Parathyroid adenoma (tissue), 2 donors: Measurements from ENCODE around the gene TBC1D14.

ENCODE experiments used
- H2AFZ ChIP-seq: fragments of 300-600 bp; sonication (generic); one replicate; pipeline ENCODE4 v1.7.0; 2017; ENCODE audit warnings: antibody characterized with exemption, mild to moderate bottlenecking
- H3K27ac ChIP-seq: fragments of 300-600 bp; sonication (generic); one replicate; pipeline ENCODE4 v1.7.0; 2017
- H3K27me3 ChIP-seq: fragments of 300-600 bp; sonication (generic); one replicate; pipeline ENCODE4 v1.7.0; 2017; ENCODE audit warnings: low read length; ENCODE audit not compliant: control insufficient read depth, insufficient read depth
- H3K36me3 ChIP-seq: fragments of 300-600 bp; sonication (generic); one replicate; pipeline ENCODE4 v1.7.0; 2017; ENCODE audit warnings: low read length; ENCODE audit not compliant: control insufficient read depth, insufficient read depth
- H3K4me1 ChIP-seq: fragments of 300-600 bp; sonication (generic); one replicate; pipeline ENCODE4 v1.7.0; 2017; ENCODE audit warnings: control low read depth
- H3K4me2 ChIP-seq: fragments of 300-600 bp; sonication (generic); one replicate; pipeline ENCODE4 v1.7.0; 2017; ENCODE audit warnings: low read length
- H3K4me3 ChIP-seq: fragments of 300-600 bp; sonication (generic); one replicate; pipeline ENCODE4 v1.7.0; 2017; ENCODE audit warnings: low read depth, low read length
- H3K79me2 ChIP-seq: fragments of 300-600 bp; sonication (generic); one replicate; pipeline ENCODE4 v1.7.0; 2017; ENCODE audit warnings: control low read depth
- H3K9ac ChIP-seq: fragments of 300-600 bp; sonication (generic); one replicate; pipeline ENCODE4 v1.7.0; 2017; ENCODE audit warnings: mild to moderate bottlenecking
- H3K9me3 ChIP-seq: fragments of 300-600 bp; sonication (generic); one replicate; pipeline ENCODE4 v1.7.0; 2017; ENCODE audit warnings: low read length; ENCODE audit not compliant: control insufficient read depth
- TF ChIP-seq, protein P1 (sequence below): fragments of 300-600 bp; sonication (generic); IDR thresholded peaks from one replicate; pipeline ENCODE4 v1.7.0; 2017; ENCODE audit warnings: antibody characterized with exemption, mild to moderate bottlenecking
- donor health status: primary hyperparathyroidism.

TBC1D14 gene

DNA sequence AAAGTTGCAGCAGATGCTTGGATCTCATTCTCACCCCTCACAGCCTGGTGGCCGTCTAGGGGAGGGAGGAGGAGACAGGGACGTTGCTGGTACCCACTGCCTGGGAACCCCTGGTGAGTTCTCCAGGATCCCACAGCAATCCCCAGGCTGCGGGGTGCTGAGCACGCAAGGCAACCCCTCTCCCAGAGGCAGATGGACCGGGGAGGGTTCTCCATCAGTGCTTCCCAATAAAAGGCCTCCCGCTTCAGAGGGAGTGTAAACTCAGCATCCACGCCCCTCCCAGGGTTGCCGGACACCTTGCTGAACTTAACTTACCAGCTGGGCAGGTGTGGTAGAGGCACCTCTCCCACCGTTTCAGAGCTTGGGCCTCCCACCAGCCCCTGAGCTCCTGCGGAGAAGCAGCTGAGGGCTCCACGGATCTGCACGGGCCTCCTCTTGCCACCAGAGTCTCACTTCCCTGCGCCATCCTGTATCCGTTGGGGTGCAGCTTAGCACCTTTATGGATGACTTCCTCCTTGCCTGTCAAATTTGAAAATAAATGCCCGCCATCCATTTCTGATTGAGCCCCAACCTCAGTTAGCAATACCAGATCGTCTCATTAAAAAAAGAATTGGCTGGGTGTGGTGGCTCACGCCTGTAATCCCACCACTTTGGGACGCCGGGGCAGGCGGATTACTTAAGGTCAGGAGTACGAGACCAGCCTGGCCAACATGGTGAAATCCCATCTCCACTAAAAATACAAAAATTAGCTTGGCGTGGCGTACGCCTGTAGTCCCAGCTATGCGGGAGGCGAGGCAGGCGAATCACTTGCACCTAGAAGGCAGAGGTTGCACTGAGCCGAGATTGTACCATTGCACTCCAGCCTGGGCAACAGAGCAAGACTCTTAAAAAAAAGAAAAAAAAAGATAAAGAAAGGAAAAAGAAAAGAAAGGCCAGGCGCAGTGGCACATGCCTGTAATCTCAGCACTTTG lies 14.8 kb upstream of the TBC1D14 start:
- H3K9me3 ChIP-seq, result no peaks in the 10 kb centered on the region
- no peaks in the 10 kb centered on the region for H3K36me3 ChIP-seq
- H3K4me1 ChIP-seq, result no peaks in the 10 kb centered on the region
- H3K27me3 ChIP-seq, result no peaks in the 10 kb centered on the region
- H3K79me2 ChIP-seq, result no peaks in the 10 kb centered on the region
- H3K4me2 ChIP-seq, result no peak overlapping the region
- no peak overlapping the region for H3K4me3 ChIP-seq
- H3K27ac ChIP-seq, result no peak overlapping the region
- H3K9ac ChIP-seq, result no peak overlapping the region
- TF ChIP-seq, protein P1, sequence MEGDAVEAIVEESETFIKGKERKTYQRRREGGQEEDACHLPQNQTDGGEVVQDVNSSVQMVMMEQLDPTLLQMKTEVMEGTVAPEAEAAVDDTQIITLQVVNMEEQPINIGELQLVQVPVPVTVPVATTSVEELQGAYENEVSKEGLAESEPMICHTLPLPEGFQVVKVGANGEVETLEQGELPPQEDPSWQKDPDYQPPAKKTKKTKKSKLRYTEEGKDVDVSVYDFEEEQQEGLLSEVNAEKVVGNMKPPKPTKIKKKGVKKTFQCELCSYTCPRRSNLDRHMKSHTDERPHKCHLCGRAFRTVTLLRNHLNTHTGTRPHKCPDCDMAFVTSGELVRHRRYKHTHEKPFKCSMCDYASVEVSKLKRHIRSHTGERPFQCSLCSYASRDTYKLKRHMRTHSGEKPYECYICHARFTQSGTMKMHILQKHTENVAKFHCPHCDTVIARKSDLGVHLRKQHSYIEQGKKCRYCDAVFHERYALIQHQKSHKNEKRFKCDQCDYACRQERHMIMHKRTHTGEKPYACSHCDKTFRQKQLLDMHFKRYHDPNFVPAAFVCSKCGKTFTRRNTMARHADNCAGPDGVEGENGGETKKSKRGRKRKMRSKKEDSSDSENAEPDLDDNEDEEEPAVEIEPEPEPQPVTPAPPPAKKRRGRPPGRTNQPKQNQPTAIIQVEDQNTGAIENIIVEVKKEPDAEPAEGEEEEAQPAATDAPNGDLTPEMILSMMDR, result no peak
- H2AFZ ChIP-seq, result no peak overlapping the region

- no peak overlapping the region for H3K4me2 ChIP-seq
- no peaks in the 10 kb centered on the region for H3K4me1 ChIP-seq
- TF ChIP-seq, protein P1, result no peak
Measured at GRCh38 chr4:6896035-6896434, 13.6 kb upstream of the TBC1D14 start.

GRCh38 chr4:6898763-6899162 lies 10.9 kb upstream of the TBC1D14 start:
- no peak overlapping the region for H3K9ac ChIP-seq
- no peaks in the 10 kb centered on the region for H3K79me2 ChIP-seq
- no peaks in the 10 kb centered on the region for H3K27me3 ChIP-seq
- no peaks in the 10 kb centered on the region for H3K4me1 ChIP-seq
- no peak overlapping the region for H3K4me2 ChIP-seq
- no peak overlapping the region for H3K4me3 ChIP-seq
- H3K27ac ChIP-seq, result no peak overlapping the region
- no peaks in the 10 kb centered on the region for H3K36me3 ChIP-seq
- no peaks in the 10 kb centered on the region for H3K9me3 ChIP-seq
- TF ChIP-seq, protein P1, result no peak
- no peak overlapping the region for H2AFZ ChIP-seq

More at GRCh38 chr4:6896035-6896434, 13.6 kb upstream of the TBC1D14 start:
- no peaks in the 10 kb centered on the region for H3K9me3 ChIP-seq
- no peaks in the 10 kb centered on the region for H3K79me2 ChIP-seq
- no peak overlapping the region for H3K4me3 ChIP-seq
- H3K27me3 ChIP-seq, result no peaks in the 10 kb centered on the region
- no peak overlapping the region for H3K27ac ChIP-seq
- H3K9ac ChIP-seq, result no peak overlapping the region
- H3K36me3 ChIP-seq, result no peaks in the 10 kb centered on the region
- no peak overlapping the region for H2AFZ ChIP-seq

DNA sequence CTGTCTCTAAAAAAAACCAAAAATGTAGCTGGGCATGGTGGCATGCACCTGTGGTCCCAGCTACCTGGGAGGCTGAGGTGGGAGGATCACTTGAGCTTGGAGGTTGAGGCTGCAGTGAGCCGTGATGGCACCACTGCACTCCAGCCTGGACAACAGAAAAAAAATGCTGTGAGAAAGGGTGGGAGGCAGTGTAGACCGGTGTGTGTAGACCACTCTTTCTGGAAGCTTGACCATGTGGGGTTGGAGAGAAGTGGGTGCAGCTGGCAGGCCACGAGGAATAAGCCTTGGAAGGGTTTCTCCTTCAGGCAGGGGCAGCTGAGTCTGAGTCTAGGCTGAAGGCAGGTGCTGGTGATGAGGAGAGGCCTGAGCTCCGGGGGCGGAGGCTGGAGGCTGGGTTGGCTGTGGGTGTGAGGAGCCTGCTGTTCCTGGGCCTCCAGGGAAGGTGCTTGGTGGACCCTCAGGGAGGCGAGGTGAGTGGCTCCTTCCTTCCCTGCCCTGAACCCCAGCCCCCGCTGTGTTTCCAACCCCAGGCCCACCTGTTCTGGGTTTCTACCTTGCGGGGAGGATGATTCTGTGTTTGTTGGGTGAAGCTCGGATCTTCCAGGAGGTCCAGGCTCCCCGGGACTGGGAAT lies 9.3 kb upstream of the TBC1D14 start:
- Histone ChIP-seq H3K4me3 (no peak overlapping the region), H3K36me3 (no peaks in the 10 kb centered on the region), H3K9ac (no peak overlapping the region), H3K4me1 (no peaks in the 10 kb centered on the region), H3K27me3 (no peaks in the 10 kb centered on the region), H3K27ac (no peak overlapping the region), H3K4me2 (no peak overlapping the region), H3K9me3 (no peaks in the 10 kb centered on the region), H3K79me2 (no peaks in the 10 kb centered on the region), H2AFZ (no peak overlapping the region)
- TF ChIP-seq, protein P1, result no peak
